Spleen (tissue), 11 donors: Measurements from ENCODE around the gene MED27. TPM values are rescaled to one million over a fixed set of nuclear protein-coding genes. Genes with fewer than 3 reads are reported as not detected.

Experiments
- DNase-seq: peaks from one replicate; pipeline ENCODE4 v3.0.0-alpha.2; 2020
- H3K27ac ChIP-seq, 8 donors: fragments of 200-600 bp; sonication (generic) in 7 of 8; 1 replicate in 4 of 8; 2 replicates in 4 of 8; pipeline versions ENCODE4 v1.5.0 to v1.8.0; 2016 to 2021; ENCODE audit warnings: inconsistent platforms in 4 of 8, mild to moderate bottlenecking in 4 of 8, moderate library complexity in 1 of 8
- H3K27me3 ChIP-seq, 7 donors: fragments of 200-600 bp; sonication (generic) in 6 of 7; replicated peaks in 1 of 7; 1 replicate in 4 of 7; 2 replicates in 3 of 7; pipeline versions ENCODE4 v1.5.0 to v1.8.0; 2016 to 2021; ENCODE audit warnings: inconsistent platforms in 3 of 7, mild to moderate bottlenecking in 1 of 7
- H3K36me3 ChIP-seq, 6 donors: fragments of 200-600 bp; sonication (generic) in 5 of 6; 1 replicate in 4 of 6; 2 replicates in 2 of 6; pipeline versions ENCODE4 v1.5.0 to v1.8.0; 2016 to 2021; ENCODE audit warnings: inconsistent platforms in 2 of 6
- H3K4me1 ChIP-seq, 6 donors: fragments of 200-600 bp; sonication (generic) in 5 of 6; 1 replicate in 3 of 6; 2 replicates in 3 of 6; pipeline versions ENCODE4 v1.5.0 to v1.8.0; 2016 to 2021; ENCODE audit warnings: inconsistent platforms in 3 of 6
- H3K4me3 ChIP-seq, 8 donors: fragments of 200-600 bp; sonication (generic) in 7 of 8; 1 replicate in 4 of 8; 2 replicates in 4 of 8; pipeline versions ENCODE4 v1.5.0 to v1.8.0; 2016 to 2021; ENCODE audit warnings: inconsistent platforms in 4 of 8, mild to moderate bottlenecking in 4 of 8, moderate library complexity in 2 of 8
- H3K9me3 ChIP-seq, 8 donors: fragments of 200-600 bp; sonication (generic) in 7 of 8; 1 replicate in 4 of 8; 2 replicates in 4 of 8; pipeline versions ENCODE4 v1.5.0 to v1.8.0; 2016 to 2021; ENCODE audit warnings: inconsistent platforms in 4 of 8
- POLR2A ChIP-seq, 3 donors: fragments of 450-650 bp; IDR thresholded peaks; one replicate each; pipeline ENCODE4 v1.5.1; 2017; ENCODE audit warnings: antibody characterized with exemption in 3 of 3, mild to moderate bottlenecking in 1 of 3
- POLR2AphosphoS5 ChIP-seq, 3 donors: sonication (generic); formaldehyde crosslinking; IDR thresholded peaks; one replicate each; pipeline ENCODE4 v1.5.1; 2017; ENCODE audit warnings: antibody characterized with exemption in 3 of 3
- WGBS, 5 donors: extraction: QIAGEN DNeasy Blood & Tissue Kit in 3 of 5; methylation state at CpG; one replicate each; pipeline versions ENCODE4 v1.1.5 to v1.1.7; 2013 to 2018; 5-methylcytosine and 5-hydroxymethylcytosine counted together
- intact Hi-C: fragments of 100-400 bp; cut with DNase I; formaldehyde crosslinking; loops from one replicate; pipeline ENCODE4 v1.15.0; 2023; ENCODE audit warnings: low total_unique reads
- polyA plus RNA-seq, 3 donors: library from polyadenylated mRNA; stranded (reverse); fragments of 200-250 nt; gene quantifications; one replicate each; pipeline ENCODE4 v1.2.1, GENCODE V29; 2013
- total RNA-seq, 7 donors: library from RNA; depleted of rRNA in 3 of 7; stranded (reverse); fragments of >200 nt in 3 of 7; fragmentation: NEBNext Ultra II Directional in 4 of 7; extraction: Animal tissue kit (Norgen Biotek cat#: 25700) in 4 of 7; gene quantifications; one replicate each; pipeline versions ENCODE4 v1.1.0 to v1.2.1, GENCODE V29; 2016 to 2021
- TF ChIP-seq, protein P1 (sequence below), 11 experiments: fragments of 200-600 bp in 7 of 11; fragments of 450-650 bp in 4 of 11; sonication (generic) in 4 of 11; IDR thresholded peaks in 8 of 11; conservative IDR thresholded peaks in 3 of 11; 1 replicate in 7 of 11; 2 replicates in 4 of 11; pipeline versions ENCODE4 v1.4.0 to v1.8.0; 2016 to 2021; ENCODE audit warnings: antibody characterized with exemption in 11 of 11, inconsistent platforms in 4 of 11, mild to moderate bottlenecking in 1 of 11
- donor health status: healthy with polysubstance abuse.
- donor health status: DM: no; HTN: no; CAD: no; lungs with moderate emphysema.
- donor health status: DM: no; HTN: no; CAD: no.
- donor health status: Bipolar disorder and iron deficiency.
- donor health status: healthy.
- donor health status: DM: no; HTN: no; CAD: no.
- donor health status: DM: yes; HTN: yes; CAD: no.

MED27 gene
- total and polyA plus RNA-seq, 10 donors = 13.1 to 22.4 (median 16.0) TPM

- H3K4me3 ChIP-seq = peak overlapping the region in 7 of 8 donors; percentile 56 to 90 (median 88)
- intact Hi-C loops = no loop called here
- 53 to 71% (median 63%) methylated on average over 10 of the region's 10 CpGs for WGBS, 5 donors
- H3K27ac ChIP-seq = no peak overlapping the region
- no peaks in the 10 kb centered on the region for H3K9me3 ChIP-seq
- peaks cover 6 to 67% (median 30%) of the 10 kb centered on the region in 6 donors for H3K4me1 ChIP-seq
- H3K36me3 ChIP-seq = peaks cover 0 to 47% (median 22%) of the 10 kb centered on the region in 6 donors
- TF ChIP-seq POLR2AphosphoS5 (IDR thresholded peaks at IDR 0.05) (no peak), POLR2A (IDR thresholded peaks at IDR 0.05) (no peak)
- TF ChIP-seq, protein P1, sequence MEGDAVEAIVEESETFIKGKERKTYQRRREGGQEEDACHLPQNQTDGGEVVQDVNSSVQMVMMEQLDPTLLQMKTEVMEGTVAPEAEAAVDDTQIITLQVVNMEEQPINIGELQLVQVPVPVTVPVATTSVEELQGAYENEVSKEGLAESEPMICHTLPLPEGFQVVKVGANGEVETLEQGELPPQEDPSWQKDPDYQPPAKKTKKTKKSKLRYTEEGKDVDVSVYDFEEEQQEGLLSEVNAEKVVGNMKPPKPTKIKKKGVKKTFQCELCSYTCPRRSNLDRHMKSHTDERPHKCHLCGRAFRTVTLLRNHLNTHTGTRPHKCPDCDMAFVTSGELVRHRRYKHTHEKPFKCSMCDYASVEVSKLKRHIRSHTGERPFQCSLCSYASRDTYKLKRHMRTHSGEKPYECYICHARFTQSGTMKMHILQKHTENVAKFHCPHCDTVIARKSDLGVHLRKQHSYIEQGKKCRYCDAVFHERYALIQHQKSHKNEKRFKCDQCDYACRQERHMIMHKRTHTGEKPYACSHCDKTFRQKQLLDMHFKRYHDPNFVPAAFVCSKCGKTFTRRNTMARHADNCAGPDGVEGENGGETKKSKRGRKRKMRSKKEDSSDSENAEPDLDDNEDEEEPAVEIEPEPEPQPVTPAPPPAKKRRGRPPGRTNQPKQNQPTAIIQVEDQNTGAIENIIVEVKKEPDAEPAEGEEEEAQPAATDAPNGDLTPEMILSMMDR (IDR thresholded peaks at IDR 0.05 in 8 of 11, conservative IDR thresholded peaks at IDR 0.05 in 3 of 11) = no peak
- DNase-seq = no peak
- H3K27me3 ChIP-seq = no peaks in the 10 kb centered on the region
Observed at GRCh38 chr9:132077881-132078698, 1.6 kb downstream of the MED27 start.

- H3K27me3 ChIP-seq = no peaks in the 10 kb centered on the region
- intact Hi-C loops = no loop called here
- no peak overlapping the region for H3K4me3 ChIP-seq
- WGBS, 5 donors = 75 to 97% (median 88%) methylated on average over 2 of the region's 2 CpGs
- peaks cover 0 to 69% (median 30%) of the 10 kb centered on the region in 6 donors for H3K36me3 ChIP-seq
- peaks cover 6 to 67% (median 31%) of the 10 kb centered on the region in 6 donors for H3K4me1 ChIP-seq
- TF ChIP-seq POLR2AphosphoS5 (IDR thresholded peaks at IDR 0.05) (no peak), POLR2A (IDR thresholded peaks at IDR 0.05) (no peak)
- TF ChIP-seq, protein P1 (IDR thresholded peaks at IDR 0.05 in 8 of 11, conservative IDR thresholded peaks at IDR 0.05 in 3 of 11) = no peak
- H3K9me3 ChIP-seq = no peaks in the 10 kb centered on the region
- H3K27ac ChIP-seq = no peak overlapping the region
- DNase-seq = no peak
Observed at GRCh38 chr9:132075853-132076252, 3.8 kb downstream of the MED27 start.

DNA sequence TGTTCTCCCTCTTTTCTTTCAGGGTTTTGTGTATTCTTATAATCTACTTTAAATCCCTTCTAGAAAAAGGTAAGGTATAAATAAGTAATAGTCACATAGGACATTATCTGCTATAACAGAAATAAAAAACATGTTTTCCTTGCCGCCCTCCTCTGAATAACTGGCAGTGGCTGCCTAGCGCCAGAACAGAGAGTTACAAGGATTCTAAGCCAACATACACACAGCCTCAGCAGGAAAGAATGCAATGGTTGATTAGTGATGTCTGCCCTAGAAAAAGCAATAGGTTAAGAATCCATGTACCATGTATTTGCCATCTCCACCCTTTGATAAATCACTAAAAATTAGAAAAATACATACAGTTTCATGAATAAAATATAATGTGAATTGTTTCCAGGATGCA lies 4.9 kb downstream of the MED27 start:
- no peaks in the 10 kb centered on the region for H3K9me3 ChIP-seq
- TF ChIP-seq, protein P1 (IDR thresholded peaks at IDR 0.05 in 8 of 11, conservative IDR thresholded peaks at IDR 0.05 in 3 of 11) = no peak
- TF ChIP-seq POLR2AphosphoS5 (IDR thresholded peaks at IDR 0.05) = no peak
- no peak for TF ChIP-seq POLR2A (IDR thresholded peaks at IDR 0.05)
- WGBS, 5 donors = 92 to 97% (median 96%) methylated on average over 2 of the region's 2 CpGs
- H3K4me3 ChIP-seq = no peak overlapping the region
- no peak for DNase-seq
- intact Hi-C loops = no loop called here
- peaks cover 0 to 80% (median 30%) of the 10 kb centered on the region in 6 donors for H3K36me3 ChIP-seq
- peaks cover 6 to 69% (median 26%) of the 10 kb centered on the region in 6 donors for H3K4me1 ChIP-seq
- no peaks in the 10 kb centered on the region for H3K27me3 ChIP-seq
- no peak overlapping the region for H3K27ac ChIP-seq

- Histone ChIP-seq H3K36me3 (peaks cover 0 to 100% (median 40%) of the 10 kb centered on the region in 6 donors), H3K27me3 (no peaks in the 10 kb centered on the region)
- WGBS, 5 donors = 96 to 98% (median 97%) methylated on average over 16 of the region's 16 CpGs
Observed at GRCh38 chr9:132071847-132072507, 7.7 kb downstream of the MED27 start.

More at GRCh38 chr9:132071847-132072507, 7.7 kb downstream of the MED27 start:
- Histone ChIP-seq H3K27ac (no peak overlapping the region), H3K4me1 (peaks cover 0 to 49% (median 4%) of the 10 kb centered on the region in 6 donors), H3K9me3 (no peaks in the 10 kb centered on the region), H3K4me3 (no peak overlapping the region)
- TF ChIP-seq, protein P1 (IDR thresholded peaks at IDR 0.05 in 8 of 11, conservative IDR thresholded peaks at IDR 0.05 in 3 of 11) = no peak
- TF ChIP-seq POLR2AphosphoS5 (IDR thresholded peaks at IDR 0.05) (no peak), POLR2A (IDR thresholded peaks at IDR 0.05) (no peak)
- intact Hi-C loops = no loop called here
- DNase-seq = no peak
